K562 (cell line): ENCODE measurements around the gene SSBP2. TPM values are rescaled to one million over a fixed set of nuclear protein-coding genes. Genes with fewer than 3 reads are reported as not detected.

Experiments used
- ATAC-seq: fragments of 200-7000 bp; cut with Tn5 transposase; 3 replicates; pipeline ENCODE4 v1.9.1; 2020; ENCODE audit warnings: moderate library complexity
- BruUV-seq: library from RNA; stranded (reverse); fragments of 400-500 nt; replicated peaks from 2 replicates; lab custom pipeline; 2021; lab: Mats Ljungman, UMichigan
- CTCF ChIA-PET: fragments of 300-600 bp; formaldehyde crosslinking; extraction: SDS; loops from one replicate; lab custom pipeline; 2021; ENCODE audit warnings: low intra/inter-chr PET ratio; lab: Yijun Ruan, JAX
- POLR2A ChIA-PET: fragments of 300-600, 350-650 bp; sonication (Branson Sonifier 250); formaldehyde crosslinking; extraction: SDS; loops from one replicate; lab custom pipeline; 2021; ENCODE audit warnings: antibody characterized with exemption, inconsistent platforms; lab: Yijun Ruan, JAX
- DNase-seq, 4 experiments: peaks; one replicate each; pipeline versions ENCODE4 v3.0.0 to v3.0.0-alpha.2; 2011 to 2018; ENCODE audit warnings: low spot score in 3 of 4, mixed read lengths in 3 of 4; ENCODE audit errors: extremely low read depth in 1 of 4
- FAIRE-seq: peaks from 2 replicates; lab custom pipeline; 2011; peaks lifted over from hg19 to GRCh38; lab: Jason Lieb, UNC
- H2AFZ ChIP-seq: 2 replicates; pipeline ENCODE4 v1.6.0; 2011; ENCODE audit warnings: low read depth, low read length, control low read depth, inconsistent platforms
- H3K27ac ChIP-seq: fragments of 200-600 bp; 3 replicates; pipeline ENCODE4 v1.8.0; 2011; ENCODE audit warnings: low read depth, mild to moderate bottlenecking, control low read depth, inconsistent platforms, low read length, moderate library complexity, mixed read lengths; ENCODE audit errors: extremely low read depth
- H3K27me3 ChIP-seq, 2 experiments: fragments of 300-600 bp in 1 of 2; 2 replicates in 1 of 2; 3 replicates in 1 of 2; pipeline versions ENCODE4 v1.6.0 to v1.8.0; 2011; ENCODE audit warnings: inconsistent platforms in 2 of 2, low read length in 2 of 2, mild to moderate bottlenecking in 1 of 2, mixed read lengths in 1 of 2, moderate library complexity in 1 of 2; ENCODE audit not compliant: control insufficient read depth in 2 of 2, insufficient read depth in 2 of 2
- H3K36me3 ChIP-seq: fragments of 300-600 bp; 3 replicates; pipeline ENCODE4 v1.8.0; 2011; ENCODE audit warnings: mild to moderate bottlenecking, low read length, inconsistent platforms; ENCODE audit not compliant: control insufficient read depth, insufficient read depth
- H3K4me1 ChIP-seq, 2 experiments: fragments of 200-600 bp in 1 of 2; replicated peaks in 1 of 2; 2 replicates in 1 of 2; 3 replicates in 1 of 2; pipeline versions ENCODE4 v1.5.1 to v1.8.0; 2011; ENCODE audit warnings: inconsistent platforms in 2 of 2, low read length in 2 of 2, mild to moderate bottlenecking in 1 of 2, mixed read lengths in 1 of 2, moderate library complexity in 1 of 2; ENCODE audit not compliant: control insufficient read depth in 2 of 2, insufficient read depth in 2 of 2
- H3K4me2 ChIP-seq: 2 replicates; pipeline ENCODE4 v1.6.1; 2011; ENCODE audit warnings: low read length, control low read depth, inconsistent platforms, mixed read lengths; ENCODE audit not compliant: insufficient read depth
- H3K4me3 ChIP-seq: fragments of 200-600 bp; sonication (generic), shearing (Covaris generic); 2 replicates; pipeline ENCODE4 v1.5.1; 2016; ENCODE audit warnings: control low read depth, inconsistent platforms
- H3K79me2 ChIP-seq: fragments of 200-600 bp; 3 replicates; pipeline ENCODE4 v1.8.0; 2011; ENCODE audit warnings: low read length, inconsistent platforms; ENCODE audit not compliant: control insufficient read depth, insufficient read depth
- H3K9ac ChIP-seq, 2 experiments: 2 replicates each; pipeline versions ENCODE4 v1.6.0 to v1.6.1; 2011; ENCODE audit warnings: low read depth in 2 of 2, low read length in 2 of 2, control low read depth in 1 of 2, inconsistent platforms in 1 of 2, mild to moderate bottlenecking in 1 of 2, mixed read lengths in 1 of 2; ENCODE audit not compliant: insufficient read depth in 1 of 2
- H3K9me1 ChIP-seq: one replicate; pipeline ENCODE4 v1.6.0; 2011; ENCODE audit warnings: inconsistent platforms, mild to moderate bottlenecking, low read length, moderate library complexity; ENCODE audit not compliant: control insufficient read depth, insufficient read depth
- H3K9me3 ChIP-seq: replicated peaks from 2 replicates; pipeline ENCODE4 v1.5.1; 2011; ENCODE audit warnings: low read depth, low read length, inconsistent platforms; ENCODE audit not compliant: control insufficient read depth, insufficient read depth
- H4K20me1 ChIP-seq: replicated peaks from 2 replicates; pipeline ENCODE4 v1.6.1; 2011; ENCODE audit warnings: low read length, inconsistent platforms, mixed read lengths; ENCODE audit not compliant: control insufficient read depth, insufficient read depth
- CC2D1A ChIP-seq: fragments of 450-650 bp; IDR thresholded peaks from 2 replicates; pipeline ENCODE4 v1.6.1; 2017; ENCODE audit warnings: mild to moderate bottlenecking
- HDAC8 ChIP-seq: fragments of 450-650 bp; IDR thresholded peaks from 2 replicates; pipeline ENCODE4 v1.6.1; 2016; ENCODE audit warnings: mild to moderate bottlenecking, missing genetic modification characterization, moderate library complexity, missing compliant biosample characterization
- LCOR ChIP-seq: sonication (generic); formaldehyde crosslinking; IDR thresholded peaks from 2 replicates; pipeline ENCODE4 v1.8.0; 2022; ENCODE audit warnings: mild to moderate bottlenecking, missing genetic modification reagents
- POLR2G ChIP-seq: fragments of 200-400 bp; formaldehyde crosslinking; IDR thresholded peaks from 2 replicates; pipeline ENCODE4 v1.6.1; 2017; ENCODE audit warnings: low read depth, mild to moderate bottlenecking, antibody characterized with exemption, low read length, moderate library complexity
- TBL1XR1 ChIP-seq, 2 experiments: IDR thresholded peaks; 2 replicates each; pipeline ENCODE4 v1.6.1; 2012; ENCODE audit warnings: improper control_type of control experiment in 2 of 2, low read length in 2 of 2, mild to moderate bottlenecking in 1 of 2
- WGBS: fragments of 100-300 bp; shearing (Covaris generic); methylation state at CpG from one replicate; pipeline ENCODE4 v1.1.6; 2016; ENCODE audit warnings: low coverage, mixed read lengths; ENCODE audit not compliant: insufficient coverage; ENCODE audit errors: missing lambda C conversion rate; 5-methylcytosine and 5-hydroxymethylcytosine counted together
- in situ Hi-C: fragments of 300-500 bp; cut with MboI; formaldehyde crosslinking; loops from 4 replicates; pipeline ENCODE4 v1.15.0; 2018; ENCODE audit warnings: inconsistent platforms, mixed read lengths
- intact Hi-C: fragments of 100-400 bp; cut with micrococcal nuclease; formaldehyde crosslinking; loops from 2 replicates; pipeline ENCODE4 v1.14.2; 2022
- polyA plus RNA-seq, 8 experiments: library from polyadenylated mRNA; depleted of rRNA in 4 of 8; stranded (reverse) in 5 of 8; unstranded in 3 of 8; fragments of >200 nt; fragmentation: Nextera tagmentation in 2 of 8; fragmentation: Illumina TruSeq in 1 of 8; extraction: Ambion mirVana in 2 of 8; extraction: Trizol in 1 of 8; gene quantifications; 2 replicates each; pipeline versions ENCODE4 v1.2.1 to v1.2.3, GENCODE V29; 2011 to 2014; ENCODE audit warnings: inconsistent platforms in 1 of 8, missing spikeins in 1 of 8
- total RNA-seq, 7 experiments: library from RNA; depleted of rRNA in 6 of 7; stranded (reverse); fragments of >200 nt in 6 of 7; fragmentation: Illumina TruSeq in 2 of 7; extraction: Trizol in 2 of 7; gene quantifications; 2 replicates each; pipeline versions ENCODE4 v1.2.1 to v1.2.3, GENCODE V29; 2011 to 2021; ENCODE audit warnings: low replicate concordance in 1 of 7

Gene SSBP2
- total and polyA plus RNA-seq, 9 of the 15 experiments (the other 6 are each of a cell fraction or from before 2014, with no cell fraction given), result 22.3 to 133 (median 42.1) TPM

GRCh38 chr5:81418606-81419005, 332.3 kb downstream of the SSBP2 start:
- ChIA-PET POLR2A (no interaction called here), CTCF (no interaction called here)
- no TSS peak for BruUV-seq
- Histone ChIP-seq H3K9me3 (no peaks in the 10 kb centered on the region), H3K9ac (no peak overlapping the region), H3K27ac (no peak overlapping the region), H3K4me2 (no peak overlapping the region), H2AFZ (no peak overlapping the region), H3K9me1 (no peaks in the 10 kb centered on the region), H3K27me3 (no peaks in the 10 kb centered on the region), H3K36me3 (0 out of 3 replicates have a peak, but pooled peaks cover 5% of the 10 kb centered on the region), H3K4me1 (peaks cover 0 to 8% of the 10 kb centered on the region in 2 experiments; a peak in 3 of 5 replicates), H3K79me2 (no peaks in the 10 kb centered on the region), H4K20me1 (no peaks in the 10 kb centered on the region), H3K4me3 (no peak overlapping the region)
- FAIRE-seq (no peak), DNase-seq (no peak), ATAC-seq (no peak)
- in situ Hi-C loops (no loop called here), intact Hi-C loops (no loop called here)
- TF ChIP-seq HDAC8 (tag) (no peak), POLR2G (no peak)

- Histone ChIP-seq H3K27ac (no peak overlapping the region), H3K36me3 (0 out of 3 replicates have a peak, but pooled peaks cover 5% of the 10 kb centered on the region), H3K9ac (no peak overlapping the region), H3K4me2 (no peak overlapping the region), H2AFZ (no peak overlapping the region), H3K4me3 (no peak overlapping the region), H3K9me1 (no peaks in the 10 kb centered on the region), H3K9me3 (no peaks in the 10 kb centered on the region), H3K27me3 (no peaks in the 10 kb centered on the region), H3K4me1 (peaks cover 0 to 8% of the 10 kb centered on the region in 2 experiments; a peak in 3 of 5 replicates), H3K79me2 (no peaks in the 10 kb centered on the region), H4K20me1 (no peaks in the 10 kb centered on the region)
- DNase-seq (no peak), ATAC-seq (no peak), FAIRE-seq (no peak)
- in situ Hi-C loops, result no loop called here
- intact Hi-C loops, result no loop called here
- BruUV-seq, result no TSS peak
- CTCF ChIA-PET, result no interaction called here
- WGBS, result 75% methylated on average over 4 of the region's 4 CpGs
- POLR2A ChIA-PET, result no interaction called here
- TF ChIP-seq LCOR, result no peak
- TF ChIP-seq TBL1XR1 (IDR thresholded peaks at IDR 0.05; ENCODE audit: low read length in 2 of 2), result no peak
- TF ChIP-seq CC2D1A, result no peak
These were observed 333.8 kb downstream of the SSBP2 start for GRCh38 chr5:81417052-81417451.
